ENCODE results near the gene FAM32A. TPM values are rescaled to one million over a fixed set of nuclear protein-coding genes. Genes with fewer than 3 reads are reported as not detected.

Gene FAM32A
- total RNA-seq, 6 donors from 2014 or later: 47.1 to 84.8 (median 58.5) TPM

DNA sequence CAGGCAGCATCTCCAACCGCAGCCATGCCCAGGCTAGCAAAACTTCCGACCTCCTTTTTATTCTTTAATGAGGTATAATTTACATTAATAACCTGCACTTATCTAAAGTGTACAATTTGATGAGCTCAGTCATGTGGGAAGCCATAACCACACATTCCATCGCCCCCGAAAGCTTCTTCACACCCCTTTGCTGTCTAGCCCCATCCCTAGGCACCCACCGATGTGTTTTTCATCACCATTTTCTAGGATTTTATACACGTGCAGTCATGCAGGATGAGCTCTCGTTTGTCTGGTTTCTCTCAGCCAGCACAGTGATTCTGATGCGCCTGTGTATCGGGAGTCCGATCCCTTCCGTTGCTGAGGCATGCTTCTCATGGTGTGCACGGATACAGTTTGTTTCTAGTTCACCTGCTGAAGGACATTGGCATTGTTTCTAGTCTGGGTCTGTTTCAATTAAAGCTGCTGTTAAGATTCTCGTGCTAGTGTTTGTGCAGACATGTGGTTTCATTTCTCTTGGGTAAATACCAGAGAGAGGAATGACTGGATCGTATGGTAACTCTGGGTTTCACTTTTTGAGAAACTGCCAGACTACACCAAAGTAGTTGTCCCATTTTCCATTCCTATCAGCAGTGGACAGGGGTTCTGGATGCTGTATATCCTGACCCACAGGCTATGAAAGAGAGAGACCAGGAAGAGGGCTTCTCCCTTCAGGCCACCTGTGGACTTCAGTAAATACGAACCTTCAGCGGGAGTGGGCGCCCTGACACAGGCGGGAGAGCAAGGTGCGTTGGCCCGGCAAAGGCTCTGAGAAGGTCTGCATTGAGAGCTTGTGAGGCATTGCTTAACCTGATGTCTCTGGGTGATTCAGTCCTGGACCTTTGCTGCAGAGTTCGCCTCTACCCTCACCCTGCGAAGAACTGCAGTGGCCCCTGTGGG is 17.4 kb downstream of the FAM32A start:
- DNase-seq (no peak), ATAC-seq (ENCODE audit: low FRiP score in 2 of 2) (no peak)
- Histone ChIP-seq H3K4me3 (no peak overlapping the region), H3K9me3 (no peaks in the 10 kb centered on the region), H3K4me1 (peaks cover 24 to 31% (median 27%) of the 10 kb centered on the region in 4 donors), H3K27me3 (no peaks in the 10 kb centered on the region), H3K27ac (no peak overlapping the region), H3K36me3 (peaks cover 10 to 74% (median 47%) of the 10 kb centered on the region in 4 donors)
- 81 to 86% methylated on average over 22 of the region's 22 CpGs for WGBS, 2 donors
- TF ChIP-seq, protein P1, sequence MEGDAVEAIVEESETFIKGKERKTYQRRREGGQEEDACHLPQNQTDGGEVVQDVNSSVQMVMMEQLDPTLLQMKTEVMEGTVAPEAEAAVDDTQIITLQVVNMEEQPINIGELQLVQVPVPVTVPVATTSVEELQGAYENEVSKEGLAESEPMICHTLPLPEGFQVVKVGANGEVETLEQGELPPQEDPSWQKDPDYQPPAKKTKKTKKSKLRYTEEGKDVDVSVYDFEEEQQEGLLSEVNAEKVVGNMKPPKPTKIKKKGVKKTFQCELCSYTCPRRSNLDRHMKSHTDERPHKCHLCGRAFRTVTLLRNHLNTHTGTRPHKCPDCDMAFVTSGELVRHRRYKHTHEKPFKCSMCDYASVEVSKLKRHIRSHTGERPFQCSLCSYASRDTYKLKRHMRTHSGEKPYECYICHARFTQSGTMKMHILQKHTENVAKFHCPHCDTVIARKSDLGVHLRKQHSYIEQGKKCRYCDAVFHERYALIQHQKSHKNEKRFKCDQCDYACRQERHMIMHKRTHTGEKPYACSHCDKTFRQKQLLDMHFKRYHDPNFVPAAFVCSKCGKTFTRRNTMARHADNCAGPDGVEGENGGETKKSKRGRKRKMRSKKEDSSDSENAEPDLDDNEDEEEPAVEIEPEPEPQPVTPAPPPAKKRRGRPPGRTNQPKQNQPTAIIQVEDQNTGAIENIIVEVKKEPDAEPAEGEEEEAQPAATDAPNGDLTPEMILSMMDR (IDR thresholded peaks at IDR 0.05): no peak

DNA sequence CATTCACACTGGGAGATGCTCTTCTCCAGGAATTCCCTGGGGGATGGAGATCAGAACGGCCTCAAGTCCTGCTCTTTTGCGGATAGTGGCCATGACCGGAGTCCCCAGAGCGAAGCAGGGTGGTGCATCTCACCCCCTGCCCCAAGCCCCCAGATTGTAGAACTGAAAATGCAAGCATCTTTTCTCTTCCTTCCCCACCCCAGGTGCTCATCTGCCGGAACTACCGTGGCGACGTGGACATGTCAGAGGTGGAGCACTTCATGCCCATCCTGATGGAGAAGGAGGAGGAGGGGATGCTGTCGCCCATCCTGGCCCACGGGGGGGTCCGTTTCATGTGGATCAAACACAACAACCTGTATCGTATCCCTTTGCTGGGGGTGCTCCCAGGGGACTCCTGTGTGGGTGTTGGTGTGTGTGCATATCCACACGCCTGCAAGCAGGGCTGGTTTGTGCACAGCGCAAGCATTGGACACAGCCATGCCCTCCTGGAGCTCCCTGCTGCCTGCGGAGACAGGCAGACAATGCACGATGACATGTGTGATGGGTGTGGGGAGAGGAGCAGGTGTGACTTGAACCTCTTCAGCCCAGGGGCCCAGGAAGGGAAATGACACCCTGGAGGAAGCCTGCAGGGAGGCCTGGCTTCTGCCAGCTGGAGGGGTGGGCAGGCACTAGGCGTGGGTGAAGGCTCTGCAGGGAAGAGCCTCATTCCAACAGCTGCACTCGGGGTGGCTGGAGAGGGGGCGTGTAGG is 18.2 kb downstream of the FAM32A start:
- H3K36me3 ChIP-seq: peaks cover 10 to 83% (median 55%) of the 10 kb centered on the region in 4 donors
- no peak overlapping the region for H3K27ac ChIP-seq
- no peak overlapping the region for H3K4me3 ChIP-seq
- H3K4me1 ChIP-seq: peaks cover 22 to 26% (median 25%) of the 10 kb centered on the region in 4 donors
- H3K27me3 ChIP-seq: no peaks in the 10 kb centered on the region
- H3K9me3 ChIP-seq: no peaks in the 10 kb centered on the region
- TF ChIP-seq, protein P1 (IDR thresholded peaks at IDR 0.05): no peak
- TF ChIP-seq POLR2AphosphoS5 (IDR thresholded peaks at IDR 0.05) (no peak), POLR2A (IDR thresholded peaks at IDR 0.05) (no peak), EP300 (IDR thresholded peaks at IDR 0.05) (no peak)
- WGBS, 2 donors: 87 to 91% methylated on average over 13 to 19 of the region's 19 CpGs
- ATAC-seq (ENCODE audit: low FRiP score in 2 of 2): no peak
- peak in 1 of 2 donors; percentile 37 for DNase-seq

DNA sequence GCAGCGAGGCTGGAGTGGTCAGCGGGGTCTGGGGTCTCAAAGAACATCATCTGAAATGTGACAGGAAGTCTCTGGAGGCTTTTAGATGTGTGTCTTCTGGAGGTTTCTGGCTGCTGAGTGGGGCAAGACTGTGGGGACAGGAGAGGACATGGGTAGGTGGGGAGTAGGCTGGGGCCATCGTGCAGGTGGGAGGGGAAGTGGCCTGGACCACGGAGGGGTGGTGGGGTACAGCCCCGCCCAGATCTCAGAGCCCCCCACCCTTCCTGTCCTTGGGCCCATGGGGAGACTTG is 18.7 kb downstream of the FAM32A start:
- Histone ChIP-seq H3K27ac (no peak overlapping the region), H3K4me3 (no peak overlapping the region), H3K9me3 (no peaks in the 10 kb centered on the region), H3K4me1 (peaks cover 17 to 21% (median 20%) of the 10 kb centered on the region in 4 donors), H3K36me3 (peaks cover 14 to 88% (median 61%) of the 10 kb centered on the region in 4 donors), H3K27me3 (no peaks in the 10 kb centered on the region)
- ATAC-seq (ENCODE audit: low FRiP score in 2 of 2): no peak
- TF ChIP-seq, protein P1 (IDR thresholded peaks at IDR 0.05): no peak
- TF ChIP-seq POLR2AphosphoS5 (IDR thresholded peaks at IDR 0.05): no peak
- TF ChIP-seq EP300 (IDR thresholded peaks at IDR 0.05): no peak
- no peak for TF ChIP-seq POLR2A (IDR thresholded peaks at IDR 0.05)
- DNase-seq: no peak
- WGBS, 2 donors: 75 to 84% methylated on average over 5 of the region's 5 CpGs

DNA sequence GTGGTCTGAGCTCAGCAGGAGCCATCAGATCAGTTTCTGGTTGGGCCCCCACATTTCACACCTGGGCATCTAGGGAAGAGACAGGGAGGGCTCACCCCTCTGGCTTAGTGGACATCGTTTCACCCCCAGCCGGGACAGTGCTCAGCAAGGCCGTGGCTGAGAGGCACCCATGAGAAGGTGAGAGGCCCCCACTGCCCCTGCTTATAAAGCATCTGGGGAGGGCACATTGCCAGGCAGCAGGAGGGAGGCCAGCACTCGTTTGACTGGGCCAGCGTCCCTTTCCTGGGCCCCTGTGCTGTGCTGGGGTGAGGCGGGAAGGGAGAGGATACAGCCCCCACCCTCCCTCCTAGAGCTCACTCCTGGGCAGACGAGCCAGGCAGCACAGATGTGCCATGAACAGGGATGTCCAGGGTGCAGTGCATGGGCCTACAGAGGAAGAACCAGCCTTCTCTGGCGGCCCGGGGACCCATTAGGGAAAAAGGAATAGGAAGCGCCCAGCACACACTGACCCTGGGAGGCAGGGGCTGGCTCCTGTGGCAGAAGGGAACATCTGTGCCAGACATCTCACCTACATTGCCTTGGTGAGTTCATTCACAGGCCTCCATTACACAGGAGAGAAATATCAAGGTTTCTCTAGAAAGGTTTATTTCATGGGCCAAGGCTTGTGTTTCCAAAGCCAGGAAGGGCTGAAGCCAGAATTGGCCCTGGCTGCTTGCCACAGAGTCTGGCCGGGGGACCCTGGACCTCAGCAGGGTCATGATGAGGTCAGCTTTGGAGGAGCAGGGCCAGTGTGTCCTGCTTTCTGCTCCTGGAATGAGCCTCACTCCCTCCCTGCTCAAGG is 20.2 kb downstream of the FAM32A start:
- DNase-seq: no peak
- peaks cover 3 to 6% (median 5%) of the 10 kb centered on the region in 4 donors for H3K4me1 ChIP-seq
- H3K36me3 ChIP-seq: peaks cover 21 to 94% (median 75%) of the 10 kb centered on the region in 4 donors
- H3K4me3 ChIP-seq: no peak overlapping the region
- H3K27me3 ChIP-seq: no peaks in the 10 kb centered on the region
- no peak for ATAC-seq (ENCODE audit: low FRiP score in 2 of 2)
- no peaks in the 10 kb centered on the region for H3K9me3 ChIP-seq
- WGBS, 2 donors: 69 to 76% methylated on average over 5 to 11 of the region's 11 CpGs
- TF ChIP-seq POLR2A (IDR thresholded peaks at IDR 0.05): no peak
- no peak for TF ChIP-seq POLR2AphosphoS5 (IDR thresholded peaks at IDR 0.05)
- TF ChIP-seq EP300 (IDR thresholded peaks at IDR 0.05): no peak
- TF ChIP-seq, protein P1 (IDR thresholded peaks at IDR 0.05): no peak
- no peak overlapping the region for H3K27ac ChIP-seq

Data from upper lobe of left lung (tissue), 6 donors.